GM23338 (cell line): Measurements from ENCODE around the gene CASQ1.

Experiments
- CREB1 ChIP-seq: fragments of 250-450 bp; sonication (Bioruptor Pico); IDR thresholded peaks from 2 replicates; pipeline ENCODE4 v1.5.0; 2020; ENCODE audit warnings: low read depth, mild to moderate bottlenecking, moderate library complexity
- EZH2 ChIP-seq: fragments of 200-600 bp; sonication (generic); IDR thresholded peaks from one replicate; pipeline ENCODE4 v1.8.0; 2017; ENCODE audit warnings: antibody characterized with exemption, mild to moderate bottlenecking, low read depth; ENCODE audit not compliant: unreplicated experiment
- EZH2phosphoT487 ChIP-seq: fragments of 200-600 bp; sonication (generic); IDR thresholded peaks from one replicate; pipeline ENCODE4 v1.8.1; 2018; ENCODE audit warnings: antibody characterized with exemption; ENCODE audit not compliant: unreplicated experiment
- JUNB ChIP-seq: IDR thresholded peaks from one replicate; pipeline ENCODE4 v1.6.1; 2016; ENCODE audit warnings: antibody characterized with exemption; ENCODE audit not compliant: unreplicated experiment
- POLR2AphosphoS5 ChIP-seq: IDR thresholded peaks from 2 replicates; pipeline ENCODE4 v1.6.1; 2016; ENCODE audit warnings: antibody characterized with exemption, low read depth
- STAT1 ChIP-seq: IDR thresholded peaks from one replicate; pipeline ENCODE4 v1.6.1; 2016; ENCODE audit warnings: antibody characterized with exemption; ENCODE audit not compliant: unreplicated experiment
- ZNF114 ChIP-seq: fragments of 250-450 bp; sonication (Bioruptor Pico); IDR thresholded peaks from 2 replicates; pipeline ENCODE4 v1.5.0; 2020; ENCODE audit warnings: mild to moderate bottlenecking, moderate library complexity
- TF ChIP-seq, protein P1 (sequence below), 2 experiments: fragments of 200-600 bp in 1 of 2; sonication (generic) in 1 of 2; conservative IDR thresholded peaks; 2 replicates each; pipeline versions ENCODE4 v1.5.1 to v1.6.1; 2016 to 2017; ENCODE audit warnings: antibody characterized with exemption in 2 of 2, low read depth in 2 of 2, mild to moderate bottlenecking in 2 of 2, moderate library complexity in 1 of 2
- TF ChIP-seq, protein P2 (sequence below): fragments of 250-450 bp; sonication (Bioruptor Pico); IDR thresholded peaks from 2 replicates; pipeline ENCODE4 v1.5.0; 2020; ENCODE audit warnings: mild to moderate bottlenecking, moderate library complexity
- TF ChIP-seq, protein P3 (sequence below): IDR thresholded peaks from one replicate; pipeline ENCODE4 v1.6.1; 2018; ENCODE audit warnings: antibody characterized with exemption; ENCODE audit not compliant: unreplicated experiment
- TF ChIP-seq, protein P4 (sequence below): IDR thresholded peaks from 2 replicates; pipeline ENCODE4 v1.6.1; 2016; ENCODE audit warnings: antibody characterized with exemption

DNA sequence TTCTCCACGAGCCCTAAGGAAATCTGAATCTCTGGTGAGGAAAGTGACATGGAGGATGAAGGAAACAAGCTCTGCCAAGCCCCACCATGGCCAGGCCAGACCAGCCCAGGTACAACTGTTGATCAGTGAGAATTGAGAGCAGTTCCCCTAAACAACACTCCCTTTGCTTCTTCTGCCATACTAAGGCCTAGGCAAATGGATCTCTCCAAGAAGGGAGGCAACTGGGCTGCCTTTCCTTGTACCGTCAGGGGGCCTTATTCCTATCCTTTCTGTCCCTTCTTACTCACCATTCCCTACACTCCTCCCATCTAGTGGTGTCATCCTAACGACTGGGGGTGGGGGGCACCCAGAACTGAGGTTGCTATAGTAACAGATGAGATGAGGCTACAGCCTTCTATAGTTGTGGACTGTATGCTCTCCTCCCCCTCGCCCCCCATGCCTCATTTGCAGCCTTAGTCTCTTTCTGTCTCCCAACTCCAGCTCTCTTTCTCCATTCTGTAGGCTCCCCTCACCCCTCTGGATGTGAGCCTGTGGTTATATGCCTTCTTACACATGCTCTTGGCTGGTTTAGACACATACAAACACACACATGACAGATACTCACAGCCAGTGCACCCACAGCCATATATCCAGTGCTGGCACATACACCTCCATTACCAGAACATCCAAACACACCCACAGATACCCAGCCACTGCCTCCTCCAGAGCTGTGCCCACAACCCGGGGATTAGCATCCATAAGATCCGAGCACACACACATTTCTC, 18.4 kb downstream of the CASQ1 start:
- TF ChIP-seq, protein P1, sequence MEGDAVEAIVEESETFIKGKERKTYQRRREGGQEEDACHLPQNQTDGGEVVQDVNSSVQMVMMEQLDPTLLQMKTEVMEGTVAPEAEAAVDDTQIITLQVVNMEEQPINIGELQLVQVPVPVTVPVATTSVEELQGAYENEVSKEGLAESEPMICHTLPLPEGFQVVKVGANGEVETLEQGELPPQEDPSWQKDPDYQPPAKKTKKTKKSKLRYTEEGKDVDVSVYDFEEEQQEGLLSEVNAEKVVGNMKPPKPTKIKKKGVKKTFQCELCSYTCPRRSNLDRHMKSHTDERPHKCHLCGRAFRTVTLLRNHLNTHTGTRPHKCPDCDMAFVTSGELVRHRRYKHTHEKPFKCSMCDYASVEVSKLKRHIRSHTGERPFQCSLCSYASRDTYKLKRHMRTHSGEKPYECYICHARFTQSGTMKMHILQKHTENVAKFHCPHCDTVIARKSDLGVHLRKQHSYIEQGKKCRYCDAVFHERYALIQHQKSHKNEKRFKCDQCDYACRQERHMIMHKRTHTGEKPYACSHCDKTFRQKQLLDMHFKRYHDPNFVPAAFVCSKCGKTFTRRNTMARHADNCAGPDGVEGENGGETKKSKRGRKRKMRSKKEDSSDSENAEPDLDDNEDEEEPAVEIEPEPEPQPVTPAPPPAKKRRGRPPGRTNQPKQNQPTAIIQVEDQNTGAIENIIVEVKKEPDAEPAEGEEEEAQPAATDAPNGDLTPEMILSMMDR (conservative IDR thresholded peaks at IDR 0.05; ENCODE audit: low read depth in 2 of 2), result no peak
- no peak for TF ChIP-seq JUNB
- TF ChIP-seq EZH2phosphoT487, result no peak
- TF ChIP-seq POLR2AphosphoS5, result no peak
- TF ChIP-seq, protein P2, sequence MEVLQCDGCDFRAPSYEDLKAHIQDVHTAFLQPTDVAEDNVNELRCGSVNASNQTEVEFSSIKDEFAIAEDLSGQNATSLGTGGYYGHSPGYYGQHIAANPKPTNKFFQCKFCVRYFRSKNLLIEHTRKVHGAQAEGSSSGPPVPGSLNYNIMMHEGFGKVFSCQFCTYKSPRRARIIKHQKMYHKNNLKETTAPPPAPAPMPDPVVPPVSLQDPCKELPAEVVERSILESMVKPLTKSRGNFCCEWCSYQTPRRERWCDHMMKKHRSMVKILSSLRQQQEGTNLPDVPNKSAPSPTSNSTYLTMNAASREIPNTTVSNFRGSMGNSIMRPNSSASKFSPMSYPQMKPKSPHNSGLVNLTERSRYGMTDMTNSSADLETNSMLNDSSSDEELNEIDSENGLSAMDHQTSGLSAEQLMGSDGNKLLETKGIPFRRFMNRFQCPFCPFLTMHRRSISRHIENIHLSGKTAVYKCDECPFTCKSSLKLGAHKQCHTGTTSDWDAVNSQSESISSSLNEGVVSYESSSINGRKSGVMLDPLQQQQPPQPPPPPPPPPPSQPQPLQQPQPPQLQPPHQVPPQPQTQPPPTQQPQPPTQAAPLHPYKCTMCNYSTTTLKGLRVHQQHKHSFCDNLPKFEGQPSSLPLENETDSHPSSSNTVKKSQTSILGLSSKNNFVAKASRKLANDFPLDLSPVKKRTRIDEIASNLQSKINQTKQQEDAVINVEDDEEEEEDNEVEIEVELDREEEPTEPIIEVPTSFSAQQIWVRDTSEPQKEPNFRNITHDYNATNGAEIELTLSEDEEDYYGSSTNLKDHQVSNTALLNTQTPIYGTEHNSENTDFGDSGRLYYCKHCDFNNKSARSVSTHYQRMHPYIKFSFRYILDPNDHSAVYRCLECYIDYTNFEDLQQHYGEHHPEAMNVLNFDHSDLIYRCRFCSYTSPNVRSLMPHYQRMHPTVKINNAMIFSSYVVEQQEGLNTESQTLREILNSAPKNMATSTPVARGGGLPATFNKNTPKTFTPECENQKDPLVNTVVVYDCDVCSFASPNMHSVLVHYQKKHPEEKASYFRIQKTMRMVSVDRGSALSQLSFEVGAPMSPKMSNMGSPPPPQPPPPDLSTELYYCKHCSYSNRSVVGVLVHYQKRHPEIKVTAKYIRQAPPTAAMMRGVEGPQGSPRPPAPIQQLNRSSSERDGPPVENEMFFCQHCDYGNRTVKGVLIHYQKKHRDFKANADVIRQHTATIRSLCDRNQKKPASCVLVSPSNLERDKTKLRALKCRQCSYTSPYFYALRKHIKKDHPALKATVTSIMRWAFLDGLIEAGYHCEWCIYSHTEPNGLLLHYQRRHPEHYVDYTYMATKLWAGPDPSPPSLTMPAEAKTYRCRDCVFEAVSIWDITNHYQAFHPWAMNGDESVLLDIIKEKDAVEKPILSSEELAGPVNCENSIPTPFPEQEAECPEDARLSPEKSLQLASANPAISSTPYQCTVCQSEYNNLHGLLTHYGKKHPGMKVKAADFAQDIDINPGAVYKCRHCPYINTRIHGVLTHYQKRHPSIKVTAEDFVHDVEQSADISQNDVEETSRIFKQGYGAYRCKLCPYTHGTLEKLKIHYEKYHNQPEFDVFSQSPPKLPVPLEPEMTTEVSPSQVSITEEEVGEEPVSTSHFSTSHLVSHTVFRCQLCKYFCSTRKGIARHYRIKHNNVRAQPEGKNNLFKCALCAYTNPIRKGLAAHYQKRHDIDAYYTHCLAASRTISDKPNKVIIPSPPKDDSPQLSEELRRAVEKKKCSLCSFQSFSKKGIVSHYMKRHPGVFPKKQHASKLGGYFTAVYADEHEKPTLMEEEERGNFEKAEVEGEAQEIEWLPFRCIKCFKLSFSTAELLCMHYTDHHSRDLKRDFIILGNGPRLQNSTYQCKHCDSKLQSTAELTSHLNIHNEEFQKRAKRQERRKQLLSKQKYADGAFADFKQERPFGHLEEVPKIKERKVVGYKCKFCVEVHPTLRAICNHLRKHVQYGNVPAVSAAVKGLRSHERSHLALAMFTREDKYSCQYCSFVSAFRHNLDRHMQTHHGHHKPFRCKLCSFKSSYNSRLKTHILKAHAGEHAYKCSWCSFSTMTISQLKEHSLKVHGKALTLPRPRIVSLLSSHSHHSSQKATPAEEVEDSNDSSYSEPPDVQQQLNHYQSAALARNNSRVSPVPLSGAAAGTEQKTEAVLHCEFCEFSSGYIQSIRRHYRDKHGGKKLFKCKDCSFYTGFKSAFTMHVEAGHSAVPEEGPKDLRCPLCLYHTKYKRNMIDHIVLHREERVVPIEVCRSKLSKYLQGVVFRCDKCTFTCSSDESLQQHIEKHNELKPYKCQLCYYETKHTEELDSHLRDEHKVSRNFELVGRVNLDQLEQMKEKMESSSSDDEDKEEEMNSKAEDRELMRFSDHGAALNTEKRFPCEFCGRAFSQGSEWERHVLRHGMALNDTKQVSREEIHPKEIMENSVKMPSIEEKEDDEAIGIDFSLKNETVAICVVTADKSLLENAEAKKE (CRISPR knock-in tag), result no peak
- TF ChIP-seq, protein P3, sequence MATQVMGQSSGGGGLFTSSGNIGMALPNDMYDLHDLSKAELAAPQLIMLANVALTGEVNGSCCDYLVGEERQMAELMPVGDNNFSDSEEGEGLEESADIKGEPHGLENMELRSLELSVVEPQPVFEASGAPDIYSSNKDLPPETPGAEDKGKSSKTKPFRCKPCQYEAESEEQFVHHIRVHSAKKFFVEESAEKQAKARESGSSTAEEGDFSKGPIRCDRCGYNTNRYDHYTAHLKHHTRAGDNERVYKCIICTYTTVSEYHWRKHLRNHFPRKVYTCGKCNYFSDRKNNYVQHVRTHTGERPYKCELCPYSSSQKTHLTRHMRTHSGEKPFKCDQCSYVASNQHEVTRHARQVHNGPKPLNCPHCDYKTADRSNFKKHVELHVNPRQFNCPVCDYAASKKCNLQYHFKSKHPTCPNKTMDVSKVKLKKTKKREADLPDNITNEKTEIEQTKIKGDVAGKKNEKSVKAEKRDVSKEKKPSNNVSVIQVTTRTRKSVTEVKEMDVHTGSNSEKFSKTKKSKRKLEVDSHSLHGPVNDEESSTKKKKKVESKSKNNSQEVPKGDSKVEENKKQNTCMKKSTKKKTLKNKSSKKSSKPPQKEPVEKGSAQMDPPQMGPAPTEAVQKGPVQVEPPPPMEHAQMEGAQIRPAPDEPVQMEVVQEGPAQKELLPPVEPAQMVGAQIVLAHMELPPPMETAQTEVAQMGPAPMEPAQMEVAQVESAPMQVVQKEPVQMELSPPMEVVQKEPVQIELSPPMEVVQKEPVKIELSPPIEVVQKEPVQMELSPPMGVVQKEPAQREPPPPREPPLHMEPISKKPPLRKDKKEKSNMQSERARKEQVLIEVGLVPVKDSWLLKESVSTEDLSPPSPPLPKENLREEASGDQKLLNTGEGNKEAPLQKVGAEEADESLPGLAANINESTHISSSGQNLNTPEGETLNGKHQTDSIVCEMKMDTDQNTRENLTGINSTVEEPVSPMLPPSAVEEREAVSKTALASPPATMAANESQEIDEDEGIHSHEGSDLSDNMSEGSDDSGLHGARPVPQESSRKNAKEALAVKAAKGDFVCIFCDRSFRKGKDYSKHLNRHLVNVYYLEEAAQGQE, result no peak
- TF ChIP-seq EZH2, result no peak
- TF ChIP-seq ZNF114 (CRISPR knock-in tag), result no peak
- TF ChIP-seq, protein P4, sequence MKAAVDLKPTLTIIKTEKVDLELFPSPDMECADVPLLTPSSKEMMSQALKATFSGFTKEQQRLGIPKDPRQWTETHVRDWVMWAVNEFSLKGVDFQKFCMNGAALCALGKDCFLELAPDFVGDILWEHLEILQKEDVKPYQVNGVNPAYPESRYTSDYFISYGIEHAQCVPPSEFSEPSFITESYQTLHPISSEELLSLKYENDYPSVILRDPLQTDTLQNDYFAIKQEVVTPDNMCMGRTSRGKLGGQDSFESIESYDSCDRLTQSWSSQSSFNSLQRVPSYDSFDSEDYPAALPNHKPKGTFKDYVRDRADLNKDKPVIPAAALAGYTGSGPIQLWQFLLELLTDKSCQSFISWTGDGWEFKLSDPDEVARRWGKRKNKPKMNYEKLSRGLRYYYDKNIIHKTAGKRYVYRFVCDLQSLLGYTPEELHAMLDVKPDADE, result no peak
- TF ChIP-seq CREB1 (CRISPR knock-in tag), result no peak
- TF ChIP-seq STAT1, result no peak
